Nephron (organoid): ENCODE measurements around the gene NAA35.

ENCODE experiments used
- H3K27ac Mint-ChIP-seq, 3 experiments: 2 replicates each; pipeline ENCODE4 v1.8.0; 2020; ENCODE audit warnings: mixed read lengths in 3 of 3, mild to moderate bottlenecking in 2 of 3, moderate library complexity in 1 of 3
- H3K27me3 Mint-ChIP-seq: 2 replicates; pipeline ENCODE4 v1.8.0; 2021; ENCODE audit warnings: low read depth, mild to moderate bottlenecking, moderate library complexity, mixed read lengths
- H3K36me3 Mint-ChIP-seq: 2 replicates; pipeline ENCODE4 v1.8.0; 2020; ENCODE audit warnings: low read depth, mixed read lengths
- H3K4me1 Mint-ChIP-seq: 2 replicates; pipeline ENCODE4 v1.8.0; 2020; ENCODE audit warnings: mixed read lengths
- H3K4me3 Mint-ChIP-seq, 3 experiments: 2 replicates each; pipeline ENCODE4 v1.8.0; 2020; ENCODE audit warnings: mild to moderate bottlenecking in 3 of 3, mixed read lengths in 3 of 3, moderate library complexity in 2 of 3
- H3K9me3 Mint-ChIP-seq: 2 replicates; pipeline ENCODE4 v1.8.0; 2020; ENCODE audit warnings: mixed read lengths
- TF ChIP-seq, protein P1 (sequence below), 3 experiments: fragments of 200-600 bp; sonication (generic); IDR thresholded peaks; one replicate each; pipeline ENCODE4 v1.5.0; 2021; ENCODE audit warnings: antibody characterized with exemption in 3 of 3; ENCODE audit not compliant: unreplicated experiment in 3 of 3

Gene NAA35

DNA sequence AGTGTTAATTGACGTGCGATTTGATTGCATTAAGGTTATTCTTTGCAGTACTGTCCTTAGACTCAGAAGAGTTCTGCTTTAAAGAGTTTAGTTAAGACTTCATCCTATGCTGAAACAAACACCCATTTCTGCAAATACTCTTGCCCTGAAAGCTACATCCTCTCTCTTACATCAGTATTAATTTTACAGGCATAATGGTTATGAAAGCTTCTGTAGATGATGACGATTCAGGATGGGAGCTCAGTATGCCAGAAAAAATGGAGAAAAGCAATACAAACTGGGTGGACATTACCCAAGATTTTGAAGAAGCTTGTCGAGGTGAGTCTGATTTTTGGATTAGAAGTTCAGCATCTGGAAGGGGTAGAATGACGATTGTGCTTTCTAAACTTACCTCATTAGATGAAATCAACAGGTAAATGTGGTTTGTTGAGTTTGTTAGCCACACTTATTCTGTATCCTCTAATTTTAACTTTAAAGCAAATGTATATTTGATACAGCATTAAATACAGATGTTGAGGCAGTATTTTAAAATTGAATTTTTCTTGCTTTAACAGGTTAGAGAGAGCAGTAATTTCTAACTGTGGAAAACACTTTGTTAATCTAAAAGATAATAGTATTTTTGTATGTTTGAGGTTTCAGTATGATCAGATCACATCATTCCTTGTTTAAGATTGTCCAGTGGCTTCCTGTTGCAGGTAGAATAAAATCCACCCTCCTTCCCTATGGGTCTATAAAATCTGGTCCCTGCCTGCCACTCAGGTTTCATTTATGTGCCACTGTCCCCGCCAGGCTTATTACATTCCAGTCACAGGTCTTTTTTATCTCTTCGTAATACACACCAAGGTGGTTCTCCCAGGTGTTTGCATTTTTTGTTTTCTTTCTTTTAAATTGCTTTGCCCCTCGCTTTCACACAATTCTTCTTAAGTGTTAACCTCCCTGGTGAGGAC, 1.3 kb downstream of the NAA35 start:
- Mint-ChIP-seq H3K36me3 (peaks cover 27% of the 10 kb centered on the region), H3K27me3 (no peaks in the 10 kb centered on the region)

DNA sequence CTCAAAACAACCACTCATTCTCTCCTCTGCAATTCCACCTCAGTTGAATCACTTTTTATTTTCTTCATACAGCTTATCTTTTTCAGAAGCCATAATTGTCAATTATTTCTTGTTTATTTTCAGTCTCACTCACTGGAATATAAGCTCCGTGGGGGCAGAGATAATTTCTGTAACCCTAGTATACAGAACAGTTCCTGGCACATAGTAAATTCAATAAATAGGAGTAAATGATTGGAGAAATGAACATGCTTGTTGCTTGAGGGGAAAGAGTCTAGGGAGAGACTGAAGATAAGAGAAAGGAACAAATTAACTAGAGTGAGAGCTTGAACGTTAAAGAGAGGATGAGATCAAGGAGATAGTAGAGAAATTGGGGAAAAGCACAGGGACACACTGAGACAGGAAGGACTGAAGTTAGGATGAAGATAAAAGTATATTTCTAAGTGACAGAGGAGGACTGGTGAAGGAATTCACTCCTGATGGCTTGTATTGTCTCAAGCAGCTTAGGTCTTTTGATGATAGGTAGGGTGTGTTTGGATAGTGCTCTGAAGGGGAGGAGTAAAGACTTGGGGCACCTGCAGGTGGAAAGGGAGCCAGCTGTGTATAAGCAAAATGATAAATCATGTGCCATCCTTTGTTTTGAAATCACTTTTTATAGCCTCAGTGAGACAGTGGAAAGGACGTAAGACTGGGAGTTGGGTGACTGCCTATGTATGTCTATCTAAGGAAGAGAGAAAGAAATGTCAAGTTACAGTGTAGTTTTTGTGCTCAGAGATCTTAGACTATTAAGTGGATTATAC, 2.2 kb downstream of the NAA35 start:
- H3K27me3 Mint-ChIP-seq = no peaks in the 10 kb centered on the region
- no peak overlapping the region for H3K4me3 Mint-ChIP-seq
- H3K9me3 Mint-ChIP-seq = peaks cover 3% of the 10 kb centered on the region
- peaks cover 15% of the 10 kb centered on the region for H3K4me1 Mint-ChIP-seq
- H3K36me3 Mint-ChIP-seq = peaks cover 33% of the 10 kb centered on the region
- H3K27ac Mint-ChIP-seq = no peak overlapping the region
- TF ChIP-seq, protein P1, sequence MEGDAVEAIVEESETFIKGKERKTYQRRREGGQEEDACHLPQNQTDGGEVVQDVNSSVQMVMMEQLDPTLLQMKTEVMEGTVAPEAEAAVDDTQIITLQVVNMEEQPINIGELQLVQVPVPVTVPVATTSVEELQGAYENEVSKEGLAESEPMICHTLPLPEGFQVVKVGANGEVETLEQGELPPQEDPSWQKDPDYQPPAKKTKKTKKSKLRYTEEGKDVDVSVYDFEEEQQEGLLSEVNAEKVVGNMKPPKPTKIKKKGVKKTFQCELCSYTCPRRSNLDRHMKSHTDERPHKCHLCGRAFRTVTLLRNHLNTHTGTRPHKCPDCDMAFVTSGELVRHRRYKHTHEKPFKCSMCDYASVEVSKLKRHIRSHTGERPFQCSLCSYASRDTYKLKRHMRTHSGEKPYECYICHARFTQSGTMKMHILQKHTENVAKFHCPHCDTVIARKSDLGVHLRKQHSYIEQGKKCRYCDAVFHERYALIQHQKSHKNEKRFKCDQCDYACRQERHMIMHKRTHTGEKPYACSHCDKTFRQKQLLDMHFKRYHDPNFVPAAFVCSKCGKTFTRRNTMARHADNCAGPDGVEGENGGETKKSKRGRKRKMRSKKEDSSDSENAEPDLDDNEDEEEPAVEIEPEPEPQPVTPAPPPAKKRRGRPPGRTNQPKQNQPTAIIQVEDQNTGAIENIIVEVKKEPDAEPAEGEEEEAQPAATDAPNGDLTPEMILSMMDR (IDR thresholded peaks at IDR 0.05; ENCODE audit: unreplicated experiment in 3 of 3) = no peak

More for the DNA sequence above, 1.3 kb downstream of the NAA35 start:
- H3K4me3 Mint-ChIP-seq = peak overlapping the region in 1 of 3 experiments; percentile 93
- H3K27ac Mint-ChIP-seq = peak overlapping the region in 2 of 3 experiments; percentile 92 to 93
- TF ChIP-seq, protein P1 (IDR thresholded peaks at IDR 0.05; ENCODE audit: unreplicated experiment in 3 of 3) = no peak
- H3K9me3 Mint-ChIP-seq = peaks cover 3% of the 10 kb centered on the region
- H3K4me1 Mint-ChIP-seq = peaks cover 15% of the 10 kb centered on the region

DNA sequence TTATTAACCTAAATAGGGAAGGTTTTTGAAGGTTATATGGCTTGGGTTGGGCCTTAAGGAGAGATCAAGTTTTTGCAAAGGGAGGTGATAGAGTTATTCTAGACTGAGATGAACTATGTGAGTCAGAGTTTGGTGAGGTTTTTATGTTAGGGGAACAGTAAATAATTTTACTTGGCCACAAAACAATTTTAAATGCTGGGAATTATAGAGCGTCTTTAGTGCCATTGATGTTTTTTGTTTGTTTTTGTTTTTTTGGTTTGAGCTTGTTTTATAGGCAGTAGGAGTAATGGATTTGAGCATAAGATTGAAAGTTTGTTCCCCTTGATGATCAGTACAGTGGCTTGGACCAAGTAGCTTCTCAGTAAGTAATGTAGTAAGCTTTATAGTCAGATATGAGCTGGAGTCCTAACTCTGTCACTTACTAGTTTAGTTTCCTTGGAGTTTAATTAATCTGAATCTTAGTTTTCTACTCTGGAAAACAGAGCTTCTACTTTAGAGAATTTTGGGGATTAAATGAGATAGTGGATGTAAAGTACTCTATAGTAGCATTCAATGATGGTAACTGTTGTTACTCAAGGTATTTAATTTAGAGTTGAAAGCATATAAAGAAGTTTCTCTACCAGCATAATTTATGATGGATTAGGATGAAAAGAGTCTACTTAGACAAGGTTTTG, 2.9 kb downstream of the NAA35 start:
- TF ChIP-seq, protein P1 (IDR thresholded peaks at IDR 0.05; ENCODE audit: unreplicated experiment in 3 of 3) = no peak
- H3K4me3 Mint-ChIP-seq = no peak overlapping the region
- peaks cover 3% of the 10 kb centered on the region for H3K9me3 Mint-ChIP-seq
- H3K4me1 Mint-ChIP-seq = peaks cover 15% of the 10 kb centered on the region
- H3K27ac Mint-ChIP-seq = no peak overlapping the region
- peaks cover 40% of the 10 kb centered on the region for H3K36me3 Mint-ChIP-seq
- no peaks in the 10 kb centered on the region for H3K27me3 Mint-ChIP-seq

DNA sequence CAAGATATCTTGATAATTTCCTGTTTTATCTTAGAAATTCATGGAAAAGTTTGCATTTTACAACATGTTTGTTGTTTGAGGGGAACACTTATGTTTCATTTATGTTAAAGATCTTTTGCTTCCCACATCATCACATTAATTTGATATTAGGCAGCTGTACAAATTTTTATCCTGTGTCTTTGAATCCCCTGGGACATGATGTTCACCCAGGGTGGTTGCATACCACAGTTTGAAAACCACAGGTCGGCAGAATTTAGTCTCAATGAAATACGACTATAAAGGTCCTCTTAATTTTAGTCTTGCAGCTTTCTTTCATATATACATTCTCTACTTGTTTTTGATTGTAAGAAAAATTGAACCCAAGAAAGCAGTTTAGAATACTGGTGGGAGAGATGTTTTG, 3.7 kb downstream of the NAA35 start:
- TF ChIP-seq, protein P1 (IDR thresholded peaks at IDR 0.05; ENCODE audit: unreplicated experiment in 3 of 3) = no peak
- H3K4me1 Mint-ChIP-seq = peaks cover 20% of the 10 kb centered on the region
- peak overlapping the region in 1 of 3 experiments; percentile 46 for H3K27ac Mint-ChIP-seq
- peak overlapping the region in 1 of 3 experiments; percentile 17 for H3K4me3 Mint-ChIP-seq
- H3K27me3 Mint-ChIP-seq = no peaks in the 10 kb centered on the region
- H3K9me3 Mint-ChIP-seq = peaks cover 3% of the 10 kb centered on the region
- peaks cover 47% of the 10 kb centered on the region for H3K36me3 Mint-ChIP-seq

DNA sequence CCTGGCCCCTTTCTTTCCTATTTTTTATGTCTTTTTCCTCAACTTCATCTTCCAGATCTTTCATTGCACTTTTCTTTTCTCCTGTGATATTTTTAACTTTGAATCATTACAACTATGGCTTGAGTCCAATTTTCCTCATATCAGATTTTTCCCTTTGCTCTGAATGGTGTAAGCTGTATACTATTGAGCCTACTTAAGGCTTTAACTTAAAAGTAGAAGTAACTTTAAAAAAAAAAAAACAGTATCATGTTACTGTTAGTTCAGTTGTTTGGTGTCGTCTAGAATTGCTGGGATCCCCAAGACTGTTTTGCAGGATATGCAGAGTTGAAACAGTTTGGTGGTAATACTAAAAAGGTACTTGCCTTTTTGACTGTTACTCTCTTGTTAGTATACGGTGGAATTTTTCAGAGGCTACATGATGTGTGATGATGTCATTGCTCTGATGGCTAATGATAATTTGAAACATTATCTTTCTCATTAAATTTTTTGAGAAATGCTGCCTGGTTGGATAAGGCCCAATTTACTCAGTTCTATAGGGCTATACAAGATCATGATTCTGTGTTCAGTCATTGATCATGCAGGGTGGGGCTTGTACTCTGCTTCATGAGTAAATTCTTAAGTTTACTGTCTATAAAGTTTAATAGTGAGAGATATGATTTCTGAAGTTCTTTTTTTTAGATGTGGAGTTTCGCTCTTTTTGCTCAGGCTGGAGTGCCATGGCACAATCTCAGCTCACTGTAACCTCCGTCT, 8.8 kb downstream of the NAA35 start:
- Mint-ChIP-seq H3K36me3 (peaks cover 80% of the 10 kb centered on the region), H3K27ac (peak overlapping the region; percentile 35 to 38 (median 37)), H3K9me3 (no peaks in the 10 kb centered on the region), H3K4me3 (no peak overlapping the region), H3K27me3 (no peaks in the 10 kb centered on the region), H3K4me1 (peaks cover 11% of the 10 kb centered on the region)
- TF ChIP-seq, protein P1 (IDR thresholded peaks at IDR 0.05; ENCODE audit: unreplicated experiment in 3 of 3) = no peak
